ENCODE data around the gene FARP2.

FARP2 gene

DNA sequence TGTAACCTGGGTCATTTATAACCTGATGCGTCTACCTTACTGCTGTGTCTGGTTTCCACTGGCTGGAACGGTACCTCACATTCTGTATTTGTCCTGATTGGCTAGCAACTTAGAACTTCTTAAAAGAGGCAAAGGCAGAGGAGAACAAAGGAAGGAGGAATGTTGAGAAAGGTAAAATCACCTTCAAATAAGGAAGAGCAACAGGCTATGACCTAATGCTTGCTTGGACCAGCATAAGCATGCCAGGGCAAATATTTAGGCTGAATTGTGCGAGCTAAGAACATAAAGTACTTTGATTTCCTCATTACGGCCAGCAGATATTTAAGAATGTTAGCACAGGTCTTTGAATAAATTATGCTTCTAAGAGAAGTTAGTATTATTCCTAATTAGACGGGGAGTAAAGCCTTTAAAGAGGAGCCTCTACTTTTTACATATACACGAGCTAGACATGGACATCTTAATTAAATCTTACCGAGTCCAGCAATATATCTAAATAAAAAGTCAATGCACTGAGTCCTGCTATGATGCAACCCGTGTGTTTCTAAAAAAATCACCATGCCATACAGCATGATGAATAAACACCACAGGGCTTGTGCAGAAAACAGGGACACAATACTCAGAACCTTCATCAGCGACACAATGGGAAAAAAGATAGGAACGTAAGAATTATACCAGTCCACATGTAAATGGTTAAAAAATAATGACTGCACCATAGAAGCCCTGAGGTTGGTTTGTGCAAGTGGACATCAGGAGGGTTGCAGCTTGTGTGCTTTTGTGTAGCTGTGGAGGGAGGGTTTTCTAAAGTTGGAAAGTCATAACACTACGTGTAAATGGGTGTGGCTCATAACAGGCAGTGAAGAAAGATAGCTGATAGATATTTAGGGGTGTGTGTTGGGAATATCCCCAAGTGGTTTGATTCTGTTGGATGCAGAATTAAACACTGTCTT lies 26.1 kb upstream of the FARP2 start:
- no peak for DNase-seq

DNA sequence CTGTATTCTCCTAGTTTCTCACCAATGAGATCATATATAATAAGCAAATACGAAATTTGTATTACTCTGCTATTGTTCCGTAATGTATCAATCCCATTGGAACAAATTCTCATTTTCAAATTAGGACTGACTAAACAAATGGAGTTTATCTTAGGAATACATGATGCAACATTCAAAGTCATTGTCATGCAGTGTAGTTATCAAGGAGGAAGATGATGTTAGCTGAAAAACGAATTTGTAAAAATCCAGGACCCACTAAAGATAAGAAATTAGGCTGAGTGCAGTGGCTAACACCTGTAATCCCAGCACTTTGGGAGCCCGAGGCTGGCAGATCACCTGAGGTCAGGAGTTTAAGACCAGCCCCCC lies 25.5 kb upstream of the FARP2 start:
- no peak for DNase-seq

DNA sequence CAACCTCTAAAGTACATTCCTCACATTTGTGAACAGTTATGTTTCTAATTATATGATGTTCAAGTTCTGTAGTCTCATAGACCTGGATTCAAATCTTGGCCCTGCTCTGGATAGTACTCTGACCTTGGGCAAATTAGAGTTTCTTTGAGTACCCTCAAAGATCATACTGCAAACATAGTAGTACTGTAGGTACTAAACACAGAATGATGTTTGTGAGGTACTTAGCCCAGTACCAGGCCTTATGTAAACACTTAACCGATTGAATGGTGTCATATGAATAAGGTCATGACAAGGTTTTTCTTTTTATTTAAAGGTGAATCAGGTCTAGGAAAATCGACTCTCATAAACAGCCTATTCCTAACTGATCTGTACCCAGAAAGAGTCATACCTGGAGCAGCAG lies 21.3 kb upstream of the FARP2 start:
- DNase-seq = no peak

DNA sequence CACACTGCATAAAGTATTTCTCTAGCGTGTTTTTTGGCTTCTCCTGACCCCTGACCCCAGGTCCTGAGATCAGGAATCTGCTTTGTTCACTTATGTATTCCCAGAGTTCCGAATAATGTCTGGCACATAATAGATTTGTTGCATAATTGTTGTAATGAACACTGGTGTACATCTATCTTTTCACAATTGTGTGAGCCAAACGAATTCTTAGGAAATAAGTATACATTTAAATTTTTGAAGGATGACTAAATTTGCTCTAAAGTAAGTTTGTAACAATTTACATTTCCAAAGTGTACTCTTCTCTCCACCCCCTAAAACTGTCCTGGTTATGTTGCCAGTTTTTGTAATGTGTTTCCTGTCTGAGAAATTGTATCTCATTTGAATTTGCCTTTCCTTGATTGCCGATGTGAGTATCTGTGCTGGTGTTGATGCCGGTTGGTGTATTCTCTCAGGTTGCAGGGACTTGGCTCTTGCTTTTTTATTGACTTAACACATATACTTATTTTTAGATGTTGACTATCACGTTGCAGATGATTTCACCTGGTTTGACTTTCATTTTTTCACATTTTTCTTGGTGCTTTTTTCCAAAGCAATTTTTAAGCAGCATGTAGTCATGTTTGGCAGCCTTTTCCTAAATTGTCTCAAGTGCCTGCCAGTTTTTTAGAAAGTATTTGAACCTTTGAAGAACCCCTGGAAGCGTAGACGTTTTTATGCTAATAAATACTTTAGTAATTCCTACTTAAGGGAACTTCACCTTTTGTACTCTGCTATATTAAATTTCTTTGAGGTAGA lies 16.1 kb upstream of the FARP2 start:
- no peak for DNase-seq

DNA sequence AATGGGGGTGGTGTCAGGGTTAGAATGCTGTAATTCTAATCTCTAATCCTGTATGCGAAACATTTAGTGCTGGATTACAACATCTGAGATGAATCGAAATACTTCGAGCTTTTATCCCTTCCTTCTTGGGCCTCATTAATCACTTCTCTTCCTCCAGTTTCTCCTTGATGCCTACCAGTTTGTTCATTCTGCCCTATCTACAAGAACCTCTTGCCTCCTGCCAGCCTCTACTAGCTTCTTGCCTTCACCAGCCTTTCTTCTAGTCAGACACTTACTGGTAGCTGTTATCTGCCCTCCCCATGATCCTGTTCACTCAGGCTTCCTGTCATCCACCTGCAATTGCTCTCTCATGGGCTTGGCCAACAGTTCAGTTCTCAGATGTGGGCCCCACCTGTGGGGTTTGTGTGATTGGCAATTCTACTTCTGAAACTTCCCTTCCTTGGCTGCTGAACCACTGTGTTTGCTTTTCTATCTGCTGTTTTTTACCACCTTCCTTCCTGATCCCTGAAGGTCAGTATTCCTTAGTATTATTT lies 15.4 kb upstream of the FARP2 start:
- no peak for DNase-seq

DNA sequence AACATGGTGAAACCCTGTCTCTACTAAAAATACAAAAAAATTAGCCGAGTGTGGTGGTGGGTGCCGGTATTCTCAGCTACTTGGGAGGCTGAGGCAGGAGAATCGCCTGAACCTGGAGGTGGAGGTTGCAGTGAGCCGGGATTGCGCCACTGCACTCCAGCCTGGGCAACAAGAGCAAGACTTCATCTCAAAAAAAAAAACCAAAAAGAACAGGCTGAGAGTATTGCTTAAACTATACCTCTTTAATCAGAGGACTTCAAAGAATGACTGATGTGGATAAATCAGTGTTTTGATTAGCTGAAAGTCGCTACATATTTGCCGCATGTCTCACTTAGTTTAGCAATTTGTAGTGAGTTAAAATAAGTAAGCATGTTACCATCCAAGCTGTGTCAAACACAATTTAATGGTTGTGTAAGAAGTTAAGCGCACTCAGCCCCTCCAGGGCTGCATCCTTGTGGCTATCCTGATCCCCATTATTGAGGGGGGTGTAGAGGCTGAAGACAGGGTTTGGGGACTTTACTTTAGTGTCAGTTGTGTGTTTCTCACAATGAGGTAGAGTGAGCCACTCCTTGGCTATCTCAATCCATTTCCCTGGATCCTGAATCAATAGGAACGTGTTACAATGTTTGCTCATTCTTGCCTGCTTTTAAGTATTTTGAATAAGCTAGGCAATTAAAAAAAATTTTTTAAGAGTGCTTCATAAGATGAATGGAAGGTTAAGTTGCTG lies 11.0 kb upstream of the FARP2 start:
- no peak for DNase-seq

DNA sequence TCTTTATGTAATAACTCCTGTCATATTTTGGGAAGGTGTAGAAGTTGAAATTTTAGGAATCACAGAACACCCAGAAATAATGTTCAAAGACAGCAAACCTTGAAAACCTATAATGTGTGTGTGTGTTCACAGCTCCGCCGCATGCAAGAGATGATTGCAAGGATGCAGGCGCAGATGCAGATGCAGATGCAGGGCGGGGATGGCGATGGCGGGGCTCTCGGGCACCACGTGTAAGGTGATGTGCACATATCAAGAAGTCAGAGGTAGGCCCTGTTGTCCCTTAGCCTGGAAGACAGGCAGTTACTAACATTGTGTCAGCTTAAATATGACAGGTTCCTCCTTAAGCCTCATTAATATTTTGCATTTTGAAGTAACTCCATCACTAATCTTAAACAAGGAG lies 6.1 kb upstream of the FARP2 start:
- no peak for DNase-seq

DNA sequence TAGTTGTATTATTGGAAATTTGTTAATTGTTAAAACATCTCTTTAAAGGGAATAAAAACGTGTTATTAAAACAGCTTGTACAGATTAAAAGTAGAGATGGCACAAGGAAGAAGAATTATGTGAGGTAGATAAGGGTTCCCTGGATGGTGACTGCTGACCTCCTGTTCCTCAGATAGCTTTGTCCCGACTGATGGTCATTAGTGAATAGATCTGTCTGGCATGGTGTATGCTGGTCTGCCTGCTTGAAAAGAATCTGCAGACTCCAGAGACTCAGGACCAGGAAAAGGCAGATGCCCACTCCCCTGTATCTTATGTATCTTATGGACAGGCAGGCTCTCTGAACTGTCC lies 5.6 kb upstream of the FARP2 start:
- DNase-seq = no peak

DNA sequence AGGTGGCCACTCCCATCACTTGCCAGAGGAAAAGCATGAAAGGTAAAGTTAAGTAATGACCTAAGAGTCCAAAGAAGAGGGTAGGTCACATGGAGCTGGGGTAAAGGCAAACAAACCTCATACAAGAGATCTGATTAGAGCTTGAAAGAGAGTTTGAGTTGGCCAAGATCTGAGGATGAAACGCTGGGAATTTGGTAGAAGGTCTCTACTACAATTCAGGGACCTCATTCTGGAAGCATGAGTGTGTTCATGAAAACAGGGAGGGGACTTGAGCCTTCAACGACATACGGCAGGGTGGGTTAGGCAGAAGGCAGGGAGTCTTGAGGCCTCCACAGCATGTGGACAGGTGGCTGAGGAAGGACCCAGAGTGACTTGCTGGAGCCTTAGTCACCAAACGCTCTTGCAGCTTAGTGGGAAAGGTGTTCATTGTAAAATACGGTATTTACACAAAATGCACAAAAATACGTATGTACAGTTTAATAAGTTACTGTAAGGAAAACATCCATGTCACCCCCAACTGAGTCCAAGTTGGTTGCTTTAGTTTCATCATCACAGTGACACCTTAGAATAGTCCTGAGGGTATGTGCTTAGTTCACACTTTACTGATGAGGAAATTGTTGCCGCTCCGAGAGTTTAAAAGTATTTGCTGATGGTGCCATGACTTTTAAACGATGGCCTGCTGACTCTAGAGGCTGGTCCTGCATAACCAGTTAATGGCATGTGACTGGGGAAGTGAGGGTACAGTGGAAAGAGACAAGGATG lies 5.0 kb upstream of the FARP2 start:
- DNase-seq = no peak

DNA sequence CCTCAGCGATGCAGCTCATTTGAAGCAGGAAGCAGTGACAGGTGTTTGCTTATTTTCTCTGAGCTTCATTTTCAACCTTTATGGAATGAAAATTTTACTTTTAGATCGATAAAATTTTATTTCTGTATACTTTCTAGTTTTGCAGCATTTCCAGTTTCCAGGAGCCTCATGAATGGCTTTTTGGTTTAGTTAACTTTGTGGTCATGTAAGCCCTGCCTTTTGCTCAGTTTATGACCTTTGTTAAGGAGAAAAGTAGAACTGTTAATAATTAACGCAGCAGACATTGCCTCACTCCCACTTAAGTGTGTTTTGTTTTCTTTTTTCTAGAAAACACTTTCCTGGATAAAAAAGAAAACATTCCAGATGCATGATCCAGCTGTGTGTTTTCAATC lies 4.4 kb upstream of the FARP2 start:
- DNase-seq = no peak

DNA sequence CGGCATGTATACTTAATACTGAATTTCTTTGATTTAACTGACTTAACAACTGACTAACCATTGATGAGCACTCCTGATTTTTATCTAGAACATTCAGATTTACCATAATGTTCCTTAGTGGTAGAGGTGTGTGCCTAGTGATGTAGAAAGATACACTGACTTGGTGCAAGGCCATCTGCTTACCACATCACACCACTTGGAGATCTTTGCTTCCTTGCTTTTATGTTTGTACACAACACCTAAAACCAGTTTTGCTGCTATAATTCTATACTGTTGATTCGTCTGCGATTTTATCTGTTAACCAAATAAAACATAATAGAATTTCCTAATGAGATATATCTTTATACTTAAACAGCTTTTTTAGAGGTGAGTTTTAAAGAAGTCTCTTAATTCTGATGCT lies 3.9 kb upstream of the FARP2 start:
- no peak for DNase-seq

DNA sequence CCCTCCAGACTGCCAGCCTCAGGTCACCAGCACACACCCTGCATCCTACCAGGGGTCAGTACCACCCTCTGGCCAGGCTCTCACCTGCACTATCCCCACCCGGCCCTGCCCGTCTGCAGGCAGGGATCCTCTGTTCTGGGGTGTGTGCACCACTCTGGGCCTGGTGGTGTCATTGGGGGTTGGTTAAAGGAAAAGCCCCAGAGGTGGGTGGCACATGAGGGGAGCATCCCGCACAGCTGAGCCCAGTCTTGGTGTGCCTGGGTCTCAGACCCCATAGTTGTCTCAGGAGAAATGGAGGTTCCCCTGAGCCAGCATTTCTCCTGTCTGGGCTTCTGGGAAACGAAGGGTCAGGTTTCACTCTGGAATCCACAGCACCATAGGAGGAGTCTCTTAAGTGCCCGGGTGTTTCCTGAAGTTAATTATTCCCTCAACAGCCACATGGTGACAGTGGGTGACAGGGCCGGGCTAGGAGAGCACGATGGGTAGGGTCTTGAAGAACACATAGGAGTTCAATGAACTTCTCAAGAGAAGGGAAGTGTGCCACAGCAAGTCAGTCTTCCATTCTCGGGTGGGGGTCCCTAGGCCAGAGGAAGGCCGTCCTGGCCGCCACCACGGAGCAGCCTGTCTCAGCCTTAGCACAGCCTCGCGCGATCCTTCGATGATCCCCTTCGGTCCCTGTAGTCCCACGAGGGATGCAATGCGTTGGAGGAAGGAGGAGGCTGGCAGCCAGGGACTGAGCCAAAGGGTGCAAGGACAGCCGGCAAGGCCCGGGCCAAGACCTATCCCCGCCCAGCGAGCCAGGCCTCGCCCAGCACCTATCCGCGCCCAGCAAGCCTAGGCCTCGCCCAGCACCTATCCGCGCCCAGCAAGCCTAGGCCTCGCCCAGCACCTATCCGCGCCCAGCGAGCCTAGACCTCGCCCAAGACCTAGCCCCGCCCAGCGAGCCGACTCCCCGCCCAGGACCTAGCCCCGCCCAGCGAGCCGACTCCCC lies 1.1 kb upstream of the FARP2 start:
- DNase-seq = peak; percentile 29

DNA sequence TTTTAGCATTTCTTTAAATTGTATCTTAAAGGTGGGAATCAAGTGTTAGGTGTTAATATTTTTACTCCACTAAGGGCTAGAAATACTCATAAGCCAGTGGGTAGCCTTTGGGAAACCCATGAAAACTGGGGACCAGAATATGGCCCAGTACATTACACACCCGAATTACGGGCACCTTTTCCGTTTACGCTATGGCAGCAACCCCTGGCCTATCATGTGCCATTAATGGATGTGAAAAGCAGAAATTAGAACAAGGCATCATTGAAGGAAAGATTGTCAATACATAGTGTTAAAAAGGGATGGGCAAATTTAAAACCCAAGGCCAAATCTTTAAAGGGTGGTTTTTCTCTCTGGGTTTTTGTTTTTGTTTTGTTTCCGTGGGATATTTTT lies 781 bp downstream of the FARP2 start:
- no peak for DNase-seq

DNA sequence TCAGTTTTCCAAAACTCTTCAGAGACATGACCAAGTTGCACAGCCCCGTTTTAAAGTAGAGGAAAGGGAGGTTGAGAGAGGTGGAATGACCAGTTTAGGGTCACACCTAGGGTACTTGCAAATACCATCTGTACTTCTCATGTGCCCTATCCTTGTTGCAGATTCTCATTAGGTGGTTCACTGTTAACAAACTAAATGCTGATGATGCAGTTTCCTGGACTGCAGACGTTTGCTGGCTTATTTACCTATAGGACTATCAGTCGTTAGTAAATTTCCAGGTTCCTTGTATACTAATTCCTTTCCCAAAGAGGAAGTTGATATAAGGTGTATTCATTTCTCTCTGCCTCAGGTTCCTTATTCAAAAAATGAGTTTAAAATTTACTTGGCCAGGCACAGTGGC lies 1.4 kb downstream of the FARP2 start:
- DNase-seq = no peak

DNA sequence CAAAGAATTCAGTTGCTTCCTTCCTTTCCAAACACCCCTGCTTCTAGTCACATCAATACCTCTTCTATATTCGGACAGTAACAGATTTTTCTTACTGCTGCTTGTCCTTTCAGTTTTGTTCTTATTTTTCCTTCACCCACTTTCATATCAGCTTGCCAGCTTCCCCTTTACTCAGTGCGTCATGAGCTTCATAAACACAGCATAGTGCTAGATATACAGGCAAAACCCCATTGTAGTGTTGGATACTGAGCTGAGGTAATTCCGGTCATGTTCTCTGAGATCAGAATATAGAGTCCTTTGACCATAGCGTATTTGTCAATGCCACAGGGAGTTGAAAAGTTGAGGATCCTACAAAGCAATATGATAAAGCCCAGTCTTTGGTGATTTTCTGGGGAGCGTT lies 2.4 kb downstream of the FARP2 start:
- DNase-seq = no peak

DNA sequence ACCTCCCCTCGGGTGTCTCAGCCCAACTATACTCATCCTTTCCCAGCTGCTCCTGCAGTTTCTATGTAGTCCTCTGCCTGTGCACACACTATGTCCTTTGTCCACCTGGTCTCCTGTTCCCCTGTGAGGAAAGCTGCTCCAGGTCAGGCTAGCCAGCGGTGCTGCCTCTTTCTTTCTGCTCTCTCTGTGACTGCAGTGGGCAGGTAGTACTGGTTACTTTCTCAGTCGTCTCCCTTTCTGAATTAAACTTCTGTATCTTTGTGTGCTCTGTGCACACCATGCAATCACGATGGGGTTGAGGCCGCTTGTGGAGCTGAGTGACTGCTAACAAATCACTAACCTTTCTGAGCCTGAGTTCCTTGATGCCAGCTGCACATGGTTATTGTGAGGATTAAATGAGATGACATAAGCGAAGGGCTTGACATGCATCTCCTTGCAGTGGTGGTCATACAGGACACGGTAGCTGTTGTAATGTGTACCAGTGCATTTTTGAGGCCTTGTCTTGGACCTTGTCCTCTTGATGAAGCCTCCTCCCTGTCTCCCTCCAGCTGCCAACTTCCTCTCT lies 3.5 kb downstream of the FARP2 start:
- no peak for DNase-seq

DNA sequence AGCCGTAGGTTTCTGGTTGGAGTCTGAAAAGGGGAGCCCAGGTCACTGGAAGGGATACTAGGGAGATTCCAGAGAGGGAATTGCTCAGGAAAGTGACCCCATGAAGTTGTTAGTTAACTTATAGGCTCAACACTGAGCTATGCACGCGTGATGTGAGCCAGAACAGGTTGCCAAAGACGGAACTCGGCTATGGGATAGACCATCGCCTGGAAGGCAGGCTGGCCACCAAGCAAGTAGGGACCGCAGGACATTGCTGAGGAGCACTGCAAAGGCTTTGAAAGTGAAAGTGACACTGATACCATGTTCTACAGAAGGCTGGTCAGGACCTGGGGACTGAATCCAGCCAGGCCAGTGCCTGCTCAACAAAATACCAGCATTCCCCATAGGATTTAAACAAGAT lies 7.3 kb downstream of the FARP2 start:
- DNase-seq = no peak

DNA sequence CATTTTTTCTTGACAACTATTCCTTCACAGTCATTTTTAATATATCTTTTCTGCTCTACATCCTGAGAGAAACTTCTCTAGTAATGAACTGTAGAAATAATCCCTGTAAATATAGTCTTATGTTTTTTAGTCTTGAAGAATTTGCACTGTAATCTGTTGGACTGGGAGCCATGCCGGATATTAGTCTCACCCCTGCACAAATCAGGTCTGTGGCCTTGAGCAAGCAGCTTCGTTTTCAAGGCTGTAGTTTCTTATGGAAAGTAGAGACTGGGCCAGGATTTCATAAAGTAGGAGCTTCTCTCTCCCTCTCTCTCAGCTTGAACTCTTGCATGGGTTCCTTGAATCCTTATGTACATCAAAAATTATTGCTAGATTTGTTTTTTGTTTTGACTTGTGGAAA lies 8.7 kb downstream of the FARP2 start:
- DNase-seq = no peak

DNA sequence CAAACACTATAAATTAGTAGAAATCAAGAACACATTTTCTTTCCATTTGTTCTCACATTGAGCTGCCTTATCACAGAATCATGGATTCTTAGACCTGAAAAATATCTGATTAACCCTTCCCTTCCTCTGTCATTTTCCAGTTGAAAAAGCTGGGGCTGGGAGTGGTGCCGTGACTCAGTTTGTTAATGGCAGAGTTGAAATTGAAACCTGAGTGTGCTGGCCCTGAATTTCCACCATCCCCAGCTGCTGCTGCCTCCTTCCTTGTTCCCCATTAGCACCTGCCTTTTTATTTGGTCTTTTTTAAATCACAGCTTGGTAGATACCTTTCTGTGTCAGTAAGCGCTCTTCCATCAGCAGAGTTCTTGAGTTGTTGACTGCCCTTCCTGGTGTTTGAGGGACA lies 10.6 kb downstream of the FARP2 start:
- no peak for DNase-seq

DNA sequence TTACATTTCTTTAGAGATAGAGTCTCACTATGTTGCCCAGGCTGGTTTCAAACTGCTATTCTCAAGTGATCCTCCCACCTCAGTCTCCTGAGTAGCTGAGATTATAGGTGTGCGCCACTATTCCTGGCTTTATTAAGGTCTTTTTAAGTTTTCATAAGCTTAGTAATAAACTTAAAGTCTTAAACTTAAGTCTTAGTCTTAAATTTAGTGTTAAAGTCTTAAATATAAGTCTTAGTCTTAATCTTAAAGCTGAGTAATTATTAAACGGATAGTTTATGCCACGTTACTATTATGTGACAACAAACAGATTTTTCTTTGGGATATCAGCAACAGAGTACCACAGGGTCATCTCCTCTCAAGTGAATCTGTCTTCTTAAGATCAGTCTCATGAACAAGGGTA lies 12.6 kb downstream of the FARP2 start:
- DNase-seq = no peak

DNA sequence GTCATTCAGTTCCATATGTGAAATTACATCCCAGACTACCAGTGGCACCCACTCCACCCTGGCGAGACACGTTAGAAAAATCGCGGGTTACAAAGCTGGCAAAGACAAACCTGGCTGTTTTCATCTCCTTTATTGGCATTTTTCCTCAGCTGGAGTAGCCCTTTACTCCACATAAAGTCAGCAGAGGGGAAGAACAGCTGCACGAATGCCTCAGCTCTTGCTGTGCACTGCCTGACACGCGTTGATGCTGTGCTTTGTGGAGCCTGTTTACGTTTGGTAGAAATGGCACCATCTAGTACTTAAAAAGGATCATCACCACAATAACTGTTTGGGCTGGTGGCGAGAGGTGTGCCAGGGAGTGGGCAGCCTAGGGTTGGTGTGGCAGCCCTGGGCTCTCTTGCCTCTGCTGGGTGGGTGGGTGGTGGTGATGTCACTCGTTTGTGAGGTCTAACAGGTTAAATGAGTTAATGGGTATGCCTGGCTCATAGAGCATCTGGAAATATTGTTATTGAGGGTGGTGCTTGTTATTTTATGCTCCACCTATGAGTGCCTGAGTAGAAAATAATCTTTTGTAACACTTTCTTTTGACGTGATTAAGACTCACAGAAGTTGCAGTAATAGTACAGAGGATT lies 16.4 kb downstream of the FARP2 start:
- no peak for DNase-seq
